HepG2 (cell line): ENCODE data around the gene TUFM. TPM values are rescaled to one million over a fixed set of nuclear protein-coding genes. Genes with fewer than 3 reads are reported as not detected.
A peak's percentile ranks its signal among the peaks of the same experiment; 100 is the strongest.

ENCODE experiments used
- AFF4 ChIP-seq: sonication (generic); formaldehyde crosslinking; IDR thresholded peaks from 2 replicates; pipeline ENCODE4 v1.4.0; 2020; ENCODE audit warnings: missing genetic modification reagents
- ARID4A ChIP-seq: sonication (generic); formaldehyde crosslinking; IDR thresholded peaks from 2 replicates; pipeline ENCODE4 v1.5.0; 2020; ENCODE audit warnings: mild to moderate bottlenecking, missing genetic modification reagents, borderline replicate concordance
- CEBPB ChIP-seq: IDR thresholded peaks from 2 replicates; pipeline ENCODE4 v1.6.1; 2011; ENCODE audit warnings: low read depth, low read length, improper control_type of control experiment, borderline replicate concordance
- DPF2 ChIP-seq: sonication (generic); formaldehyde crosslinking; IDR thresholded peaks from 2 replicates; pipeline ENCODE4 v1.4.0; 2020; ENCODE audit warnings: mild to moderate bottlenecking, low read depth, missing genetic modification reagents, borderline replicate concordance
- GMEB2 ChIP-seq: IDR thresholded peaks from 2 replicates; pipeline ENCODE4 v1.6.1; 2016; ENCODE audit warnings: missing biosample characterization, missing genetic modification reagents, low read depth
- RARG ChIP-seq: sonication (generic); formaldehyde crosslinking; IDR thresholded peaks from 2 replicates; pipeline ENCODE4 v1.4.0; 2020; ENCODE audit warnings: low read depth, mild to moderate bottlenecking, missing genetic modification reagents
- SP140L ChIP-seq: sonication (generic); formaldehyde crosslinking; IDR thresholded peaks from 2 replicates; pipeline ENCODE4 v1.4.0; 2020; ENCODE audit warnings: missing genetic modification reagents, borderline replicate concordance
- polyA plus RNA-seq, 8 experiments: library from polyadenylated mRNA; depleted of rRNA in 3 of 8; stranded (reverse) in 7 of 8; unstranded in 1 of 8; fragments of >200 nt; fragmentation: Illumina TruSeq in 4 of 8; extraction: Trizol in 4 of 8; gene quantifications; 2 replicates each; pipeline versions ENCODE4 v1.2.1 to v1.2.3, GENCODE V29; 2011 to 2016; ENCODE audit warnings: low read depth in 4 of 8, missing spikeins in 1 of 8, mixed read lengths in 1 of 8; ENCODE audit not compliant: insufficient read depth in 1 of 8
- total RNA-seq, 5 experiments: library from RNA; depleted of rRNA; stranded (reverse); fragments of >200 nt; fragmentation: Illumina TruSeq; extraction: Trizol; gene quantifications; 2 replicates each; pipeline ENCODE4 v1.2.3, GENCODE V29; 2016; ENCODE audit warnings: low read depth in 1 of 5
- TF ChIP-seq, protein P1 (sequence below): sonication (generic); formaldehyde crosslinking; IDR thresholded peaks from 2 replicates; pipeline ENCODE4 v1.4.0; 2020; ENCODE audit warnings: missing genetic modification reagents, borderline replicate concordance

The TUFM gene
- total and polyA plus RNA-seq, 2 of the 13 experiments (the other 11 are each of a cell fraction or from before 2014, with no cell fraction given) = 206 to 298 TPM

- TF ChIP-seq, protein P1, sequence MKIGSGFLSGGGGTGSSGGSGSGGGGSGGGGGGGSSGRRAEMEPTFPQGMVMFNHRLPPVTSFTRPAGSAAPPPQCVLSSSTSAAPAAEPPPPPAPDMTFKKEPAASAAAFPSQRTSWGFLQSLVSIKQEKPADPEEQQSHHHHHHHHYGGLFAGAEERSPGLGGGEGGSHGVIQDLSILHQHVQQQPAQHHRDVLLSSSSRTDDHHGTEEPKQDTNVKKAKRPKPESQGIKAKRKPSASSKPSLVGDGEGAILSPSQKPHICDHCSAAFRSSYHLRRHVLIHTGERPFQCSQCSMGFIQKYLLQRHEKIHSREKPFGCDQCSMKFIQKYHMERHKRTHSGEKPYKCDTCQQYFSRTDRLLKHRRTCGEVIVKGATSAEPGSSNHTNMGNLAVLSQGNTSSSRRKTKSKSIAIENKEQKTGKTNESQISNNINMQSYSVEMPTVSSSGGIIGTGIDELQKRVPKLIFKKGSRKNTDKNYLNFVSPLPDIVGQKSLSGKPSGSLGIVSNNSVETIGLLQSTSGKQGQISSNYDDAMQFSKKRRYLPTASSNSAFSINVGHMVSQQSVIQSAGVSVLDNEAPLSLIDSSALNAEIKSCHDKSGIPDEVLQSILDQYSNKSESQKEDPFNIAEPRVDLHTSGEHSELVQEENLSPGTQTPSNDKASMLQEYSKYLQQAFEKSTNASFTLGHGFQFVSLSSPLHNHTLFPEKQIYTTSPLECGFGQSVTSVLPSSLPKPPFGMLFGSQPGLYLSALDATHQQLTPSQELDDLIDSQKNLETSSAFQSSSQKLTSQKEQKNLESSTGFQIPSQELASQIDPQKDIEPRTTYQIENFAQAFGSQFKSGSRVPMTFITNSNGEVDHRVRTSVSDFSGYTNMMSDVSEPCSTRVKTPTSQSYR (CRISPR knock-in tag) = peak; percentile 71; the same call in 1 of the 2 replicates
- no peak for TF ChIP-seq RARG (CRISPR knock-in tag)
- no peak for TF ChIP-seq CEBPB
- TF ChIP-seq AFF4 (CRISPR knock-in tag) = no peak; the same call in 1 of the 2 replicates
- TF ChIP-seq ARID4A = peak; percentile 99
- TF ChIP-seq DPF2 (CRISPR knock-in tag) = no peak
- TF ChIP-seq GMEB2 = peak; percentile 87
- peak; percentile 76; the same call in 1 of the 2 replicates for TF ChIP-seq SP140L (CRISPR knock-in tag)
Observed at GRCh38 chr16:28846080-28846932, at the start of gene TUFM (continued).
